Stimulated activated CD8-positive, alpha-beta memory T cell treated with anti-CD3 and anti-CD28 coated beads, Interleukin-12 subunit alpha, Interleukin-12 subunit beta, amount 100 ng/mL, for 24 hours (primary cell): ENCODE results near the gene HPD.
A peak's percentile ranks its signal among the peaks of the same experiment; 100 is the strongest.
"Not testable (repeated sequence)": the region's sequence is repeated elsewhere in the genome, so short reads cannot be mapped to it uniquely, and the experiment has no call there.

ENCODE experiments used
- DNase-seq: peaks from one replicate; pipeline ENCODE4 v3.0.0-alpha.2; 2020; ENCODE audit errors: extremely low read depth

The HPD gene

DNA sequence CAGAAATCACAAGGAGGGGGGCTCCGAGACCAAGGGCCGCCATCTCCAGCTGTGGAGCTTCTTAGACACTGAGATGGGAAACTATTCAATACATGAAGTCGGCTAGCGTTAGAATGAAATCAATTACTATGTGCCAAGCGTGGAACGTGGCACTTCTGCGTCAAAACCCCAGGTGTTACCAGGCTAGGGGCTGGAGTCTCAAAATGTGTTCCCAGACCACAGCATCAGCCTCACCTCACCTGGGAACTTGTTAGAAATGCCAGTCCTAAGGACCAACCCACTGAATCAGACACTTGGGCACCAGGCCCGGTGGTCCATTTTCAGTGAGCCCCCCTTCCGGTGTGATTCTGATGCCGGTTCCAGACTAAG lies 59.9 kb downstream of the HPD start:
- no peak for DNase-seq

DNA sequence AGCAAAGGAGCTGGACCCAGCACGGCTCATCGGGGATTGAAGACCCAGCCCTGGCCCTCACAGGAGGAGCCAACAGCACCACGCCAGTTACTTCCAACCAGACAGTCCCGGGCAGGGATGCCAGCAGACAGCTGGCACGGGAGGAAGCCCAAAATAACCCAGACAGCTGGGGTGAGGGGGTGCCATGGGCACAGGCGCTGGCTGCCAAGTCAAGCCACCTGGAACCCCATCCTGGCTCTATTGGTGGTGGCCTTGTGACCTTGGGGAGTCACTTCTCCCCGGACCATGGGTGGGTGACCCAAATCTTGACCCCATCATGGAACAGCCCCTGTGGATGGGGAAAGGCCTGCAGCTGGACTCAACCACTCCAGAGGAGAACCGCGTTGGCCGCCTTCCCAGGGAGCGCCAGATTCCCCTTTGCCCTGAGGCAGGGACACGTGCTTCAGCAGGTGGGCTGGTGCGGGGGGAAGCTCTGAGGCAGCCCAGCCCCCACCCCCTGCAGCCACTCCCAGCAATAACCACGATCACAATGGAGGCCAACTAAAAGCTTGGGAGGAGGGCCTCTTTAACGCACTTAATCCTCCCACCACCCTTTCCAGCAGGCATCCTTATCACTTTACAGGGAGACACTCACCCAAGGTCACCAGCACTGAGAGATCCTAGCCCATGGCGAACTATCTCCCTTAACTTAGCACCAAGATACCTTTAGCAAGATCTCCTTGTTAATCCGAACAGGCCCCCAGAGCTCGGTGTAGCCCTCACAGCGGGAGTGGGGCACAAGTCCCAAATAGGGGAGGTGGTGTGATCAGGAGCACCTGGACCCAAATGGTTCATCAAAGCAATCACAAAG lies 60.5 kb downstream of the HPD start:
- no peak for DNase-seq

DNA sequence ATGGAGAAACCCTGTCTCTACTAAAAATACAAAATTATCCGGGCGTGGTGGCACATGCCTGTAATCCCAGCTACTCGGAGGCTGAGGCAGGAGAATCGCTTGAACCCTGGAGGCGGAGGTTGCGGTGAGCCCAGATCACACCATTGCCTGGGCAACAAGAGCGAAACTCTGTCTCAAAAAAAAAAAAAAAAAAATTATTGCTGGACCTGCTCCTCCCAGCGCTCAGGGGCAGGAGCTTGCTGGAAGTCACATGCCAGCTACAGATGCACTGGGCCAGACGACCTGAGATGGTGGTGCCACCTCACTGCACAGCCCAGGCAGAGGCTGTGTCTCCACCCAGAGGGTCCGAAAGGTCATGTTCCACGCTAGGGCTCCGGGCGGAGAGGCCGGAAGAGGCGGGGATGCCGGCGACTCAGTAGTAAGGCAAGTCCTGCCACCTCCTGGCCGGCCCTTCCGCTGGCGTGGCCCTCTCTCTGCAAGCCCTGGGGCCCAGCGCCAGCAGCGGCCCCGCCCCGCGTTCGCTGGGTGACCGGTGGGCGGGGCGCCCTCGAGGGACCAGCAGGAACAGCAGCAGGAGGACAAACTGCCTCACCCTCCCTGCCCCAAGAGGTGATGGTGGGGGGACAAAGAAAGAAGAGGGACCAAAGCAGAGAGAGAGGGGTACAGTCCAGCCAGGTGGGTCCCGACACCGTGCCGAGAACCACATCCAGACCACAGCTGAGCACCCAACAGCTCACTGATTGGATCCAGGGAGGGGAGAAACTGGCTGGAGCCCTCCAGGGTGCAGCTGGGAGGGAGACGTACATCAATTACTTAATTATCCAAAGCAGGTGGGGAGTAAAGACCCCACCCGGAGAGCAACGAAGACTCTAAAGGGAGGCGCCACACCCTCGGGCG lies 61.6 kb downstream of the HPD start:
- DNase-seq, result no peak

DNA sequence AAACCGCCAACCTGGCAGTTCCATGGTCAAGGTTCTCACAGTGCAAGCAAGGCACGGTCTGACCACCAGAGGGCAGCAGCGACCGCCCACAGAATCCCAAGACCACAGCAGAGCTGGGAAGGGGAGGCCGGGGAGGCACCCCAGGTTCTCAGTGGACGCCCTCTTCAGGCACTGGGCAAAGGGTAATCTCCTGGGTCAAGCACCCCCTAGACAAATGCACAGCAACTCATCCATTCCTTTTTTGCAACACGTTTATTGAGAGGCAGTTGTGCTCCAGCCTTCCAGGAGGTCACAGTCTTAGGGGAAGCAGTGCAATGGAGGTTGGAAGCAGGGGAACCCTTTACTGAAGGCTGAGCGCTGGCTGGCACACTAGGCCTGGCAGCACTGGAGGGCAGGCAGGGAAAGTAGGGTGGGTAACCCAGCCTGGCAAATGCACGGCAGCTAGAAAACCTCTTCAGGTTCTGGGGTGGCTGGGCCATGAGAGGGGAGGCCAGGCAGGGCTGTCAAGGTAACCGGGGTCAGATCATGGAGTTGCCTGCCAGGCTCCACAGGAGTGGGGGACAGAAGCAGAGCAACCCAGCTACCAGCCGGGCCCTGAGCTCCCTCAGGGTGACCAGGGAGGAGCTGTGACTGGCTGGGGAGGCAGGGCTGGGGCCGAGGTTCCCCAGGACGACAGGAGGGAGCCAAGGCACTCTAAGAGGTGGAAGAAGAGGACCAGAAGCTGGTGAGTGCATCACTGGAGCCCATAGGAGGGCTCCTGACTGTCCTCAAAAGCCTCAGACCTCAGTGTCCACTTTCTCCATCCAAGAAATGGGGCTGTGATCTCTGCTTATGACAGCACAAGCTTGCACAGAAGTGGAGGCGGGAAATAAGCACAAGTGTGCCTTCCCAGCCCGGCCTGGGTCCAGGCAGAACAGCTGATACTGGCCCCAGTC lies 63.4 kb downstream of the HPD start:
- DNase-seq, result no peak

DNA sequence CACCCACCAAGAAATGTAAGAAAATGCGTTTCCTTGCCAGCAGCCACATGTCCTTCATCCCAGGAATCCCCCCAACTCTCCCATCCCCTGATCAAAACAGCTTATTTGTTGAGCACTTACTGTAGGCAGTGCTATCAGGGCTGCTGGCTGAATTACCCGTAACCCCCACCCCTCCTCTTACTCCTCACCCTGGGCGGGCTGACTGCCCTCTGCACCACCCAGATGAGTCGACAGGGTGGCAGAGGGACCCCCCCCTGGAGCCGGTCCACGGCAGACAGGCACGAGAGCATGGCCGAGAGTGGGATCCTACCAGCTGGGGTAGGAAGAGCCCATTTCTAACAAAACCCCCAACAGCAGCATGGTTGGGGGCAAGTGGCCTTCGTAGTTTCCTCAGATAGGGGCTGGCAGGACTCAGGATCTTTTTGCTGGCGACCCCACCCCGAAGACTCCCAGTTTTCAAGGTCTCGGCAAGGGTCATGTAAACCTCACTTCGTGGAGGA lies 64.1 kb downstream of the HPD start:
- no peak for DNase-seq

DNA sequence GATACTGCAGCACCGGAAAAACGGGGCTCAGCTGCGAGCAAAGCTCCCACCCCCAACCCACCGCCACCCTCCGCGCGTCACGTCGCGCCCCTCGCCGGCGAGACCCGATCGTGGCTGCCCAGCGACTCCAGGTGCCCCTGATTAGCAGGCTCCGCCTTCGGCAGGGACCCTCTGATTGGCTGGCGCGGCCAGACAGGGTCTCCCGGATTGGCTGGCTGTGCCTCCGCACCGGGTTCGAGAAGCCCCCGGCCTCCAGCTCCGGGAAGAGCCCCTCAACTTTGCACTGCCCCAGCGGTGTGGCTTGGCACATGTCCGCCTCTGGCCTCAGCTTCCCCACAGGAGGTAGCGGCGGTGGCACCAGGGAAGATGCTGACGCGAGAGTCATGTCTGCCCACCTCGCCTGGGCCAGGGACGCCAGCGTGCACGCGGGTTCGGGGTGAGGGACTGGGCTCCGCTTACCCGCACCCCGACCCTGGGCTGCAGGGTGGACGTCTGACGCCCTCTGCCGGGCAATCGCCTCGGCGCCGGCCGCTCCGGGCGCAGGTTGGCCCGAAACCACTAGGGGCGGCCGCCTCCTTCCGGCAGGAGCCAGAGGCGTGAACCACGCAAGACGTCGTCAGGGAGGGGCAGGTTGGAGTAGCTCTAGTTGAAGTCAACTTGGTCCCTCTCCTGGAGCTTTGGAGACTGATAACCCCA lies 64.7 kb downstream of the HPD start:
- peak; percentile 84 for DNase-seq

DNA sequence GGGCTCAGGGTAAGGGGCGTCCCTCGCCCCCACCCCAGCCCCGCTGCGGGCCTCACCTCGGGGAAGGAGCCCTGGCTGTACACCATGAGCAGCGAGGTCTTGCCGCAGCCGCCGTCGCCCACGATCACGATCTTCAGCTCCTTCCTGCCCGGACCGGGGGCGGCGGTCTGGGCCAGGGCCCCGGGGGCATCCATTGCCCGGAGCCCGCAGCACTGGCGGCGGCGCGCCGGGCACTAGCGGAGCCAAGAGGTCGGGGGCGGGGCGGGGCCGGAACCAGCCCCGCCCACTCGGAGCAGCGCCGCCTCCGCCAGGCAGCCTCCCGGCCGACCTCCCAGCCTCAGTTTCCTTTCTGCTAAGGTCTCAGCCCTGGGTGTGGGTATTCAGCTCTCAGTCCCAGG lies 65.2 kb downstream of the HPD start, which contains the start of gene RHOF:
TSS of gene RHOF (minus strand) at position 249 of the 398 bp plus-strand sequence. CDS start at position 194, 55 bp downstream.
- no peak for DNase-seq

DNA sequence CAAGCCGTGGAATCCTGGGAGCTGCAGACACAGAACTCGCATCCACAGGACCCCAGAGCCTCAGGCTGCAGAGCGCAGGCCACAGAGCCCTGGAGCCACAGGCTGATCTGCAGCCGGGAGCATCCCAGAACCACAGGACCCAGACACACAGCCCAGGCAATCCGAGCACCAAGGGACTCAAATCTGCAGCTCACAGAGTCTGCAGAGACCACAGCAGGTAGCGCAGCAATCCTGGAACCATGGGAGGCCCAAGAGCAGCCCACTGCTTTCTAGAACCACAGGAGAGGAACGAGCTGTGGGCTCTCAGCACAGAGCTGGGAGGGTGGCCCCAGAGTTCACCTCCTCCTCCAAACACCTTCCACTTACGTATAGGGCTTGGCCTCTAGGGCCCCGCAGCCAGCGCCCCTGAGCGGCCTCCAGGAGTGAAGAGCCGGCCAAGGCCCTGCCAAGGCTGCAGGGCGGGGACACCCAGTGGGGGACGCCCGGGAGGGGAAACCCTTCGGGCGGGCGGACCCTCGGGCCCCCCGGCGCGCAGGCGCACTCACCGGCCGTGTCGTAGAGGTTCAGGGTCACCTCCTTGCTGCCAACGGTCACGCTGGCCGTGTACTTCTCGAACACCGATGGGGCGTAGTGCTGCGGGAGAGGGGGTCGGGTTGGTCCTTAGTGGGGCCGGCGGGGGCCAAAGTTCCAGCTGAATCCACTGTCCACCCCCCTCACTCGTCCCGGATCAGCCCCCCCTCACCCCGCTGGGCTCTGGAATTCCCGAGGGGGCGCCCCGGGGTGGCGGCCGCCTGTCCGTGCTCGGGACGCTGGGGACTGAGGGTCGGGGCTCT lies 65.8 kb downstream of the HPD start:
- no peak for DNase-seq

DNA sequence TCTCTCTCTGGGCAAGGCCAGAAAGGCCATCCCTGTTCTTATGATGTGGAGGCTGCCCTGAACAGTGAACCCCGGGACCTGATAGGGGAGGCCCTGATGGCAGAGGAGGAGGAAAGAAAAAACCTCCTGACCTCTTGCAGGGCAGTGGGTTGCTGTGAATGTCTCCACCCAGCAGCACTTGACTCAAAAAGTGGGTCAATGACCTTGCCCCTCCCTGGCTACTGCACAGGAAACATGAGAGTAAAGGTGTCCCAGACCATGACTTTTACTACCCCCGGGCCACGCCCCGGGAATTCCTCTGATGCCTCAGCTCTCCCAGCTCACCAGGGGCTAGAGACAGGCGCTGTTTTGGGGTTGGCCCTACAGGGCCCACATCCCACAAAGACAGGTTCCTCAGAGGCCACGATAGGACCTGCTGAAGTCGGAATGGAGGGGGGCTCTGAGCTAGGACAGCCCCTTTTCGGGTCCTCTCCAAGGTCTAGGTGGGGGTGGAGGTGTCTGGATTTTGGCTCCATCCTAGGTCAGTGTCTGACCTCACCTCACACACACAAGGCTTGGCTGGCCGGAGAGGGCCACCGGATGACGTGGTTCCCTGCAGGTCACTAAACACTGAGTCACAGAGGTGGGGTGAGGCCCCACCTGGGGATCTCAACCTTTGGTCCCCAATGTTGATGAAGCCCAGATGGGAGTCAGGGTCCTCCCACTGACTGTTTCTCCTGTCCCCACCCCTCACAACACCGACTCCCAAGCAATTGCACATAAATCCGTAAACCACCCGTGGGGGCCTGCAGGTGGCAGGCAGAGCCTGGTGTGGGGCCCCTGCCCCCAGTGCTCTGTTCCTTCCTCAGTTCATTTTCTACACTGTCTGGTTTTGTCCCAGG lies 66.7 kb downstream of the HPD start:
- DNase-seq, result no peak

DNA sequence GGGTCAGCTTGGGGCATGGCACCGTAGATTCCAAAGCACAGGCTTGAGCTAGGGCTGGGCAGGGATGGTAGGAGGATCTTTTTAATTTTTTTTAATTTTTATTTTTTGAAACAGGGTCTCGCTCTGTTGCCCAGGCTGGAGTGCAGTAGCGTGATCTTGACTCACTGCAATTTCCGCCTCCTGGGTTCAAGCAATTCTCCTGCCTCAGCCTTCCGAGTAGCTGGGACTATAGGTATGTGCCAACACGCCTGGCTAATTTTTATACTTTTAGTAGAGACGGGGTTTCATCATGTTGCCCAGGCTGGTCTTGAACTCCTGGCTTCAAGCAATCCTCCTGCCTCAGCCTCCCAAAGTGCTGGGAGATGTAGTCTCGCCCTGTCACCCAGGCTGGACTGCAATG lies 67.9 kb downstream of the HPD start:
- not testable (repeated sequence) for DNase-seq

DNA sequence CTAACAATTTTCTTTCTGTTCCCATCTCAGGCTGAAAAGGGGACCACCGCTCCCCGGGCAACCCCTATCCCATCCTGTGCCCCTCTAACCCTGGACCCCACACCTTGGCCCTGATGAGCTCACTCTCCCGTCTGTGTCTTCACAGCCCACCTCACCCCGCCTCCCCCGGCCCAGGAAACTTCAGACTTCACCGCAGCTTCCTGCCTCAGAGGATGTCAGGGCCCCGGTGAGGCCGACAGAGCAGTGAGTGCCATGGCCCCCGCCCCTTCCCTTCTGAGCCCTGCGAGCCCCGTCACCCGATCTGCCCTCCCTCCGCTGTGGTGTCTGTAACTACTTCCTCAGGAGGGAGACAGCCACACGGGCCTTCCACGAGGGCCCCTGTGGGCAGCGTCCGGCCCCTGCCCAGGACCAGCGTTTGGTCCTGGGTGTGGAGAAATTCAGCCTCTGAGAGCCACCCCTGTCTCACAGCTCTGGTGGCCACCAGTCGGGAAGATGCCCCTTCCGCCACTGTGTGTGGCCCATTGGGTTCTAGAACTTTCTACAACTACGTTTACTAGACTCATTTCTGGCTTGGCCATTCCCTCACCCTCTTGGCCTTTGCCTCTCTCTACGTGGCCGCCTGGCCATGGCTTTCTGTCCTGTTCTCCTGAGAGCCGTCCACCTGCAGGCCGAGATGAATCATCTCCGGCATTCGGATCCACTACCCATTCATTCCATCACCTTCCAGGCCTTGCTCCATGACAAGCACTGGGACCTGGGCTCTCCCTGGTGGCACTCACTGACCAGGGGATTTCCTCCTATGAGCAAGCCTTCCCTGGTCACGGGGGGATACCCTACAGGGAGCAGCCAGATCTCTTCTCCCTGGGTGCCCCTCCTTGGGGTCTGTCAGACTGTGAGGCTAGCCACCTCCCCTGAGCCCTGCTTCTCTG lies 68.6 kb downstream of the HPD start:
- DNase-seq, result peak; percentile 84
